ENCODE measurements around the gene CDK14.

DNA sequence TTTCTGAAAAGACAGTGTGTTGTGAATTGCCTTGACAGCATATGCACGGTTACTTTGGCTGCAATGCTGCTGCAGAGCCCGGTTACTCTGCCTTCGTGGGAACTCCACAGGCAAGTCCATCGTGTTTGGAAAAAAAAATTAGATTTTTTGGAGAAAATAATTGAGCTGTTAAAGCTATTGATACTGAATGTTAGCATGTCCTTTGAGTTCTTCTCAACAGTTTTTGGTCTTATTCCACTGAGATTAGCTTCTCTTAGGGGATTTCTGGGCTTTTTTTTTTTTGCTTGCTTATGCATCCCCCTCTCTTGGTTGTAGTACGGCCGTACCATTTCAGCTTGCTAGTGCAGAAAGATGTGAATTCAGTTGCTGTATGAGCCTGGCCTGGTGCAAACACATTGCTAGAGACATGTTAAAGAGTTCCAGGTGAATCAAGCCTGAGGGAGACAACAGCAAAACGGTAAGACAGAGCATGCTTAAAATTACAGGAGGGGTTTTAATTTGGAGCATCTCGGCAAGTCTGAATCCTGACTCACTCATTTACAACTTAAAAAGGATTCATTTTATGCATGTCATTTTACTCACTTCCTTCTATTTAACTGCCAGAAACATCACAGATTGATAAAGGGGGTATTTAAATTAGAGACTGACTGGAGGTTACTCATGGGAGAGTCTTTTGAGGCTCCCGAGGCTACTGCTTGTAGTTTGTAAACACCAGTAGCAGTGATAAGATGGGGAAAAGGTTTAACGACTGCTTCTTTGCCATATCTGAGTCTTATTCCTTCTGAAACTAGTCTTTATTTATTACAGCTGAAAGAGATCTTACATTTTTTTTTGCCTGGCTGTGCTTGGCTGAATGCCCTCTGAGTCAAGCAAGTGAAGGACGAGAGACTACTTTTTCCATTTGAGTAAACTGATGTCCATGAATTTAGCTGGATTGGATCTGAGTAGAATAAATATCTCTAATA lies 113.7 kb downstream of the CDK14 start:
- no peak for TF ChIP-seq CTCF (IDR thresholded peaks at IDR 0.05)
- no peak for TF ChIP-seq POLR2A (IDR thresholded peaks at IDR 0.05)
